GM18502 (cell line): Measurements from ENCODE around the gene SH3TC1.

Source experiments
- ATAC-seq: cut with Tn5 transposase; IDR thresholded peaks from one replicate; pipeline ENCODE4 v1.9.1; 2021; ENCODE audit warnings: mild to moderate bottlenecking; ENCODE audit not compliant: unreplicated experiment, poor library complexity

Gene SH3TC1

GRCh38 chr4:8211737-8212581 is 12.9 kb downstream of the SH3TC1 start:
- no peak for ATAC-seq

GRCh38 chr4:8212622-8213021 is 13.5 kb downstream of the SH3TC1 start:
- ATAC-seq, result no peak

GRCh38 chr4:8213121-8213520 is 14.0 kb downstream of the SH3TC1 start:
- ATAC-seq, result no peak

- ATAC-seq, result no peak
These were observed 15.0 kb downstream of the SH3TC1 start for GRCh38 chr4:8214136-8214535.

GRCh38 chr4:8215001-8215427 is 15.9 kb downstream of the SH3TC1 start:
- no peak for ATAC-seq

- ATAC-seq, result no peak
These were observed 16.8 kb downstream of the SH3TC1 start for GRCh38 chr4:8215641-8216442.

- no peak for ATAC-seq
These were observed 17.6 kb downstream of the SH3TC1 start for GRCh38 chr4:8216443-8217245.

- no peak for ATAC-seq
These were observed 18.1 kb downstream of the SH3TC1 start for GRCh38 chr4:8217246-8217511.

- no peak for ATAC-seq
These were observed 18.8 kb downstream of the SH3TC1 start for GRCh38 chr4:8217871-8218270.

- no peak for ATAC-seq
These were observed 19.4 kb downstream of the SH3TC1 start for GRCh38 chr4:8218371-8219031.

GRCh38 chr4:8219236-8219635 is 20.1 kb downstream of the SH3TC1 start:
- ATAC-seq, result no peak

GRCh38 chr4:8220661-8221450 is 21.8 kb downstream of the SH3TC1 start:
- no peak for ATAC-seq

GRCh38 chr4:8221476-8221875 is 22.4 kb downstream of the SH3TC1 start:
- peak; percentile 50 for ATAC-seq

- no peak for ATAC-seq
These were observed 22.9 kb downstream of the SH3TC1 start for GRCh38 chr4:8221985-8222384.

GRCh38 chr4:8222609-8223388 is 23.7 kb downstream of the SH3TC1 start:
- no peak for ATAC-seq

- no peak for ATAC-seq
These were observed 25.3 kb downstream of the SH3TC1 start for GRCh38 chr4:8224267-8224974.

- ATAC-seq, result no peak
These were observed 26.0 kb downstream of the SH3TC1 start for GRCh38 chr4:8224975-8225625.
